H1 (cell line): ENCODE results near the gene UPK2.
A peak's percentile ranks its signal among the peaks of the same experiment; 100 is the strongest.

ENCODE experiments used
- ATF2 ChIP-seq: IDR thresholded peaks from 2 replicates; pipeline ENCODE4 v1.6.1; 2012; ENCODE audit warnings: low read length, inconsistent platforms
- CREB1 ChIP-seq: IDR thresholded peaks from 2 replicates; pipeline ENCODE4 v1.6.1; 2012; ENCODE audit warnings: inconsistent platforms
- CTCF ChIP-seq, 3 experiments: IDR thresholded peaks; 1 replicate in 2 of 3; 2 replicates in 1 of 3; pipeline versions ENCODE4 v1.5.1 to v1.6.1; 2011; ENCODE audit warnings: low read length in 3 of 3, mild to moderate bottlenecking in 3 of 3, inconsistent platforms in 2 of 3, low read depth in 1 of 3, moderate library complexity in 1 of 3; ENCODE audit not compliant: insufficient read depth in 1 of 3; ENCODE audit errors: control extremely low read depth in 1 of 3
- EZH2 ChIP-seq: fragments of 200-600 bp; sonication (generic); IDR thresholded peaks from 2 replicates; pipeline ENCODE4 v1.7.1; 2012; ENCODE audit warnings: low read depth, mild to moderate bottlenecking, moderate library complexity, low read length, inconsistent platforms; ENCODE audit not compliant: severe bottlenecking
- FOSL1 ChIP-seq: IDR thresholded peaks from 2 replicates; pipeline ENCODE4 v1.6.1; 2011; ENCODE audit warnings: mild to moderate bottlenecking, low read depth, low read length, moderate library complexity; ENCODE audit not compliant: insufficient read depth
- MAFK ChIP-seq: IDR thresholded peaks from 2 replicates; pipeline ENCODE4 v1.6.1; 2012; ENCODE audit warnings: low read depth, mild to moderate bottlenecking, improper control_type of control experiment, low read length
- NRF1 ChIP-seq: IDR thresholded peaks from 2 replicates; pipeline ENCODE4 v1.6.1; 2011; ENCODE audit warnings: mild to moderate bottlenecking, low read depth, low read length, improper control_type of control experiment
- PHF8 ChIP-seq: fragments of 200-600 bp; sonication (generic); conservative IDR thresholded peaks from 2 replicates; pipeline ENCODE4 v1.7.1; 2012; ENCODE audit warnings: low read depth, mild to moderate bottlenecking, inconsistent platforms, low read length, moderate library complexity
- POLR2A ChIP-seq, 2 experiments: IDR thresholded peaks; 1 replicate in 1 of 2; 2 replicates in 1 of 2; pipeline ENCODE4 v1.6.1; 2011; ENCODE audit warnings: low read depth in 2 of 2, low read length in 2 of 2, mild to moderate bottlenecking in 2 of 2; ENCODE audit errors: control extremely low read depth in 1 of 2
- SIN3A ChIP-seq, 2 experiments: IDR thresholded peaks in 1 of 2; conservative IDR thresholded peaks in 1 of 2; 2 replicates each; pipeline ENCODE4 v1.6.1; 2011 to 2012; ENCODE audit warnings: low read length in 2 of 2, improper control_type of control experiment in 1 of 2, low read depth in 1 of 2, mild to moderate bottlenecking in 1 of 2
- SP1 ChIP-seq: IDR thresholded peaks from 2 replicates; pipeline ENCODE4 v1.6.1; 2011; ENCODE audit warnings: low read depth, low read length
- TAF1 ChIP-seq: IDR thresholded peaks from 2 replicates; pipeline ENCODE4 v1.6.1; 2011; ENCODE audit warnings: mild to moderate bottlenecking, low read depth, low read length
- TBP ChIP-seq: IDR thresholded peaks from 2 replicates; pipeline ENCODE4 v1.6.1; 2011; ENCODE audit warnings: low read depth, low read length, improper control_type of control experiment
- USF2 ChIP-seq: IDR thresholded peaks from 2 replicates; pipeline ENCODE4 v1.6.1; 2011; ENCODE audit warnings: low read length, improper control_type of control experiment

- TF ChIP-seq FOSL1 (no peak), CTCF (IDR thresholded peaks at IDR 0.05; ENCODE audit: control extremely low read depth in 1 of 3, insufficient read depth in 1 of 3, low read depth in 1 of 3, low read length in 3 of 3) (no peak), TAF1 (no peak; the same call in 1 of the 2 replicates), POLR2A (IDR thresholded peaks at IDR 0.05; ENCODE audit: control extremely low read depth in 1 of 2, low read depth in 2 of 2, low read length in 2 of 2) (peak in 1 of 2 experiments; percentile 80; a peak in 2 of 3 replicates), ATF2 (no peak), MAFK (peak; percentile 83; the same call in 1 of the 2 replicates), CREB1 (peak; percentile 65), NRF1 (no peak), SIN3A (conservative IDR thresholded peaks at IDR 0.05 in 1 of 2, IDR thresholded peaks at IDR 0.05 in 1 of 2; ENCODE audit: low read depth in 1 of 2, low read length in 2 of 2) (peak; percentile 37 to 87; a peak in 3 of 4 replicates), USF2 (no peak), SP1 (peak; percentile 90), PHF8 (no peak), EZH2 (no peak), TBP (peak; percentile 66)
These were observed 44.0 kb upstream of the UPK2 start for GRCh38 chr11:118911880-118912741.
